ENCODE results near the gene PBXIP1.
"Not testable (repeated sequence)": the region's sequence is repeated elsewhere in the genome, so short reads cannot be mapped to it uniquely, and the experiment has no call there.

The PBXIP1 gene, protein sequence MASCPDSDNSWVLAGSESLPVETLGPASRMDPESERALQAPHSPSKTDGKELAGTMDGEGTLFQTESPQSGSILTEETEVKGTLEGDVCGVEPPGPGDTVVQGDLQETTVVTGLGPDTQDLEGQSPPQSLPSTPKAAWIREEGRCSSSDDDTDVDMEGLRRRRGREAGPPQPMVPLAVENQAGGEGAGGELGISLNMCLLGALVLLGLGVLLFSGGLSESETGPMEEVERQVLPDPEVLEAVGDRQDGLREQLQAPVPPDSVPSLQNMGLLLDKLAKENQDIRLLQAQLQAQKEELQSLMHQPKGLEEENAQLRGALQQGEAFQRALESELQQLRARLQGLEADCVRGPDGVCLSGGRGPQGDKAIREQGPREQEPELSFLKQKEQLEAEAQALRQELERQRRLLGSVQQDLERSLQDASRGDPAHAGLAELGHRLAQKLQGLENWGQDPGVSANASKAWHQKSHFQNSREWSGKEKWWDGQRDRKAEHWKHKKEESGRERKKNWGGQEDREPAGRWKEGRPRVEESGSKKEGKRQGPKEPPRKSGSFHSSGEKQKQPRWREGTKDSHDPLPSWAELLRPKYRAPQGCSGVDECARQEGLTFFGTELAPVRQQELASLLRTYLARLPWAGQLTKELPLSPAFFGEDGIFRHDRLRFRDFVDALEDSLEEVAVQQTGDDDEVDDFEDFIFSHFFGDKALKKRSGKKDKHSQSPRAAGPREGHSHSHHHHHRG

DNA sequence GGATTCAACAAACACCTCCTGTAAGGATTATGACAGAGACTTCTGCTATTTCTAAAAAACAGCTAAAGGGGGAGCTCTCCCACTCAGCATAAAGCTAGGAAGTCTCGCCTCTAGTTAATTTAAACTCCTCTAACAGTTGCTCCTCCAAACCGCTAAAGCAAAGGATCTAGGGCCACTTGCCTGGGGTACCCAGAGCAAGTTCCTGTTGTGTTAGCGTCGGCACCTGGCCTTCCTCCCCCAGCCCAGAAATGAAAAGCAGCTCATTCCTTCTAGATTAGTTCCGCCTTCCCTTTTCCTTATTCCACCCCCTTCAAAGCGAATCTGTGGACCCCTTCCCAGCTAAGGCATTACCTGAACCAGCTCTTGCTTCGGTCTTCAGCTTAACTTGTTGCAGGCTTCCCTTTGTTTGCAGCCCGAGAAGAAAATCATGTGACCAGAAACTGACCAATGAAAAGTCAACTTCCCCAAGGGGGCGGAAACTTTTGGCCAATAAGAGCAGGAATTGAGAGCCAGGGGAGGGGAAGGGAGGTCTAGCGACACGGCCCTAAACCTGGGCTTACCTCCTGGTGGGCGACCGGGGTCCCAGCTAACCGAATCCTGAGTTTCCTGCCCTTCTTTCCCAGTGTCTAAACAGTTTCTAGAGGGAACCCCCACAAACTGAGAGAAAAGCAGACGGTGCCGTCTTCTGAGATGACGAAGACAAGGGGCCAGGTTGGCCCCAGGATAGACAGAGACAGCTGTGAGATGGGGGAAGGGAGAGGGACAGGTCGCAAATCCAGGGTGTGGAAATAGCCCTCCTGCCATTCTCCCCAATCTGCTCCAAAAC lies at the start of gene PBXIP1:
TSS of gene PBXIP1 (minus strand) at position 382 of the 826 bp plus-strand sequence. CDS start 2,378 bp downstream, outside the sequence.
- peak; percentile 71 for DNase-seq

DNA sequence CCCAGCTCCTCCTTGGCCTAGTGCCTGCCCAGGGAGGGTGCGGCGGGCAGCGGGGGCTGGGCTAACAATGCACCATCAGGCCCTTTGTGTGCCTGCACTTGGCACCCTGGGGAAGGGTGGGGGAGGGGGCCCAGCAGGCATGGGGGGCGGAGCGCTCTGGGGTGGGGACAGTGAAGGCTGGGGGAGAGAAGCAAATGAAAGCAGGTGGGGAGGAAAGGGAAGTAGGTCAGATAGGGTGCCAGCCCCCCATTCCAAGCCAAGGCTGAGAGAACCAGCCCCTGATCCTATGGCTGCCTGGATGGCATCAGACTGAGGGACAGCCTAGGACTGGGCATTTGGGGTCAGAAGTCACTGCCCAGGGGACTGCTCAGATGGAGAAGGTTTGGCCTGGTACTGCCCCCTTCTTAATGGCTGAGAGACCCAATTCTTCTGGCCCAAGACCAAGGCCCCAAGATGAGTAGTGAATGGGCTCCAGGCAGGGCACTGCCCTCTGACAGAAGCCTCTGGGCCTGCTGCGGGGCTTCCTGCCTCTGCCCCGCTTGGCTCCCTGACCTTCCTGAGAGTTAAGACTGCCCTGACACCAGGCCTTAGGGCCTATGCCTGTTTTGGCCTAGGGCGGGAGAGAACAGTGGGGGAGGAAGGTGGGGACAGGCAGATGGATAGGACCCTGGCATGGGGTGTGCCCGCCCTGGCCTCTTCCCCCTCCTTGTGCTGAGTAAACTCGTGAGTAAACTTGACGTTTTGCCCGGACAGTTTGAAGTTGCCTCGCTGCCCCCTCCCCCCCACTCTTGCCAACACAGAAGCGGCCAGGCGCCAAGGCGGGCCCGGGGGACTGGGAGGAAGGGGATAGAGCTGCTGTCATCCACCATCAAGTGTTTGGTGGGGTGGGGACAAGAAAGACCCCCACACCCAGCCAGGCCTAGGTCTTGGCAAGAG lies 49.4 kb upstream of the PBXIP1 start:
- no peak for DNase-seq

DNA sequence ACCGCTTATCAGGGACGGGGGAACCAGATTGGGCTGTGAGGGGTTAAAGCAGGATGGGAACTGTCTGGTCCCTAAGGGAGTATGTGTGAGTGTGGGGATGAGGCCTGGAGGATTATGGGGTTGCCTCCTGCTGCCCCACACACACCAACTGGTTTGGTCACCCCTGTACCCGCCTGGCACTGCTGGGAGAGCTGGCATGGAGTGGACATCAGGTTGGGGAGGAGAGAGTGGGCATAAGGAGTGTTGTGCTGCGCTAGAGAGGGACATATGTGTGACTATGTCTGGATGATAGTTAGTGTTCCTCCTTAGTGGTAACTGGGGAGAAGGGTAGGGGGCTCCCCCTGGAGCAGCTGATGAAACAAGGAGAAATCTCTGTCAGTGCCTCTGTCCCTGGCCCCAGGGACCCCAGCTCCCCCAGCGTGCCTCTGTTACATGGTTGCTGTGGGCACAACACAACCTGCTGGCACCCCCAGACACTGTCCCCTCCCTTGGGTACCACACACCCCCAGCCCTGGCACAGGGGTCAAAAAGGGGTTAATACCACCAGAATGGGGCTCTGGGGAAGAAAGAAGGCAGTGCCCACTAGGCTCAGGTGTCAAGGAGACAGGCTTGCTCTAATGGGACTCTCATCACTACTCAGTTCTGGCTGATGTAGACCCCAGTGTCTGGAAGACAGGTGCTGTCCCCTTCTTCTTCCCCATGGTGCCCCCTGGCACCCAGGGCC lies 48.6 kb upstream of the PBXIP1 start:
- no peak for DNase-seq

DNA sequence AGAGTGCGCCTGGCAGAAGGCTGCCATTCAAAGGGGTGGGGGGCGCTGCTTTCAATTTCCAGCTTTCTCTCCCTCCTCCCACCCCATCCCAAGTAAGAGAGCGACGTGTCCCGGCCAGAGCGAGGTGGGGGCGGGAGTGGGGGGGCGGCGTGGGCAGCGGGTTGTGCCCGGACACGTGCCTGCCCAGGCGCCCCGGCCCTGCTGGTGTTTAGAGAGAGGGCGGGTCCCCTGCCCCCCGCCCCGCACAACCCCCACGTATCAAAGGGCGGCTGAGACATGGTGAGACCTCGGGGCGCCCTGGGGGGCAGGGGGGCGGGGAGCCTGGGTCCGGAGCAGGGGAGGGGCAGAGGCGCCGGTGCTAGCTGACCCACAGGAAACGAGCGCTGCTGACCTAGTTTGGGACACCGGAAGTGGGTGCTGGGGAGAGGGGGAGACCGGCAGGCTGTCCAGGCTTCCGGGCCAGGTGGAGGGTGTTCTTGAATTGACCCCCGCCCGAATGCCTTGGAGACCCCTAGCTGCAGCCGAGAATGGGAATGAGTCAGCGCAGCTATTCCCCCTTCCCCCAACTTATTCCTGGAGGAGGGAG lies 48.0 kb upstream of the PBXIP1 start:
- DNase-seq = no peak

DNA sequence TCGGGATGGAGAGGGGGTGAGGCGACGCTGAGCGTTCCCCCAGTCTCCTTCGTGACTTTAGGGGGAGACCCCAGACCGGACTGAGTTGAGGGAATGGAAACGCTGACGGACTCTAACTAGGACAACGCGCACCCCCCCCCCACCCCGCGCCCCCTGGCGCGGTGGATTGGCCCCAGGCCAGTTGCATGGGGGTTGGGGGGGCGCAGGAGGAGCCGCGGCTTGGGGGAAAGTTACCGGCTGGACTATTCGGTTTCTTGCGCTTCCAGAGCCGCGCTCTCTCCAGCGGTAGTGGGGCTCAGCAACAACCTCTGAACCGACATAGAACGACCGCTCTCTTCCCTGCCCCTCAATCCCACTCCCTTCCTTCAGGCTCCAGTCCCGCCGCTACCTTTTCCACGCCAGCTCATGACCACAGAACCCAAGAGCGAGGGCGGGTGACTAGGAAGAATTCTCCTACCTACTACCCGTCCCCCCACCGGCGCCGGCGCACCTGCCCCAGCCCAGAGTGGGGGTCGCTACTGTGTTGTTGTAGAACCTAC lies 47.4 kb upstream of the PBXIP1 start:
- no peak for DNase-seq

DNA sequence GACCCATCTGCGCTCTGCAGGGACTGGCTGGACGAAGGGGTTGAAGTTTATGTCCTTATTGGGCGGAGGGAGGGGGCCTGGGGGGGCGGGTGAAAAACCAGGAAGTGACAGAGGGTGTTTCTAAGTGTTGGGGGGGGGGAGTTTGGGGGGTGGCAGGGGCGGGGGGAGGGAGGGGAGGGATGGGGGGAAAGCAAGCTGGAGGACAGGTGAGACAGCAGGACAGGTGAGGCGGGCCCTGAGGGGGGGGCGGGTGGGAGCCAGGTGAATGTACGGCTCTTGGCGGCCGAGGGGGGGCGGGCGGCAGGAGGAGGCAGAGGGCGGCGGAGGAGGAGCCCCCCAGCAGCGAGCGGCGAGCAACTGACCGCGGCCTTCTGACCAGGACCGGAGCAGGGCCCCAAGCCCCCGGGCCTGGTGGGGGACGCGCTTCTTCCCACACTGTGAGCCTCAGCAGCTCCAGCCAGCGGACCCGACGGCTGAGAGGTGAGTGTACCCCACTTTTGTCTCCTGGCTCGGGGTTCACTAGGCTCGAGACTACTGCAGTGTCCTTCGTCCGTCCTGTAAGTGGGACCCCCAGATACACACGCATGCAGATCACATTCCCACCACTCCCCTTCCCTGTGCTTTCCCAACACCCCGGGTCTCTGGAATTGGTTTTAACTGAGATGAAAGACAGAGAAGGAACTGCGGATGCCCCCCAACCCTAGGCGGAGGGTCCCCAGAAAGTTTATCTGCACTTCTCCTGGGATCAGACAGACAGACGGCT lies 46.7 kb upstream of the PBXIP1 start, which contains the start of gene ZBTB7B:
TSS of gene ZBTB7B (plus strand) at position 339 of the 763 bp plus-strand sequence. CDS start 11,859 bp downstream, outside the sequence.
- no peak for DNase-seq

DNA sequence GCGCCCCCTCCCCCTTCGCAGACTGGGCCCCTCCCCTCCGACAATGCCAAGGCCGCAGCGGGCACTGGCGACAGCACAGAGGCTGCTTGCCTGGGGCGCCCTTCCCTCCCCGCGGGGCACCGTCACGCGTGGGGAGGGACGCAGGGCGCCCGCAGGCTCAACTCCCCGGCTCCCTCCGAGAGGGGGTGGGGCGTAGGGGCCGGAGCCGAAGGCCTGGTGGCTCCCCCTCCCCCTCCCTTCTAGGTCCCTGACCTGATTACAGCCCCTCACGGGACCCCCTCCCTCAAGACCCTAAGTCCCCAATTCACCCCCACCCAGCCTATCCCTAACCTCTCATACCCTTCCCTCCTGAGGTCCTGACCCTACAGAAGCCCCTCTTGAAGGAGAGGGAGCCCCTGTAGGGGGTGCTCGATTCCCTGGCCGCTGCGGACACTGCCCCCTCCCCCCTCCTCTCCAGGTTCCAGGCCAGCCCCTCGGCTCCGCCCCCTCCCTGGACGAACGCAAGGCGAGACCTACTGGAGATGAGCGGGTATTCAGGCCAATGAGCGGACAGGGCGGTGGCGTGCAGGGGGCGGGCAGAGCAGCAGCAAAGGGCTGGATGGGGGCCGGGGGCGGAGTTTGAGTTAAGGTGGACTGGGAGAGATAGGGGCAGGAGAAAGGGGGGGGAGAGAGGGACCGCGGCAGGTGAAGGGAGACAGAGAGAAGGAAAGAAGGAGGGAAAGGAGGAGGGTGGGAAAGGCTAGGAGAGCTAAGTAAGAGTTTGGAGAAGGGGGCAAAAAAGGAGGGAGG lies 46.0 kb upstream of the PBXIP1 start:
- DNase-seq = peak; percentile 96

DNA sequence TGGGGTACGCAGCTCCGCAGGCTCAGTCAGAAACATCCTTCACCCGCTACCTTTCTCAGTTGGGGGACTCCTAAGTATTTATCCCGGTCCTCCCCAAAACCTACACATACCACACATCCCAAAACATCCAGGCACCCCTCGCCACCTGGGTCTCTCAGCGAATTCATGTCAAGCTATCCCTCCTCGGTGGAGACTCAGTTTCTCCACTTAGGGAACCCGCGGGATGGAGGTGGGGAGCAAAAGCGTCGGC lies 45.5 kb upstream of the PBXIP1 start:
- no peak for DNase-seq

DNA sequence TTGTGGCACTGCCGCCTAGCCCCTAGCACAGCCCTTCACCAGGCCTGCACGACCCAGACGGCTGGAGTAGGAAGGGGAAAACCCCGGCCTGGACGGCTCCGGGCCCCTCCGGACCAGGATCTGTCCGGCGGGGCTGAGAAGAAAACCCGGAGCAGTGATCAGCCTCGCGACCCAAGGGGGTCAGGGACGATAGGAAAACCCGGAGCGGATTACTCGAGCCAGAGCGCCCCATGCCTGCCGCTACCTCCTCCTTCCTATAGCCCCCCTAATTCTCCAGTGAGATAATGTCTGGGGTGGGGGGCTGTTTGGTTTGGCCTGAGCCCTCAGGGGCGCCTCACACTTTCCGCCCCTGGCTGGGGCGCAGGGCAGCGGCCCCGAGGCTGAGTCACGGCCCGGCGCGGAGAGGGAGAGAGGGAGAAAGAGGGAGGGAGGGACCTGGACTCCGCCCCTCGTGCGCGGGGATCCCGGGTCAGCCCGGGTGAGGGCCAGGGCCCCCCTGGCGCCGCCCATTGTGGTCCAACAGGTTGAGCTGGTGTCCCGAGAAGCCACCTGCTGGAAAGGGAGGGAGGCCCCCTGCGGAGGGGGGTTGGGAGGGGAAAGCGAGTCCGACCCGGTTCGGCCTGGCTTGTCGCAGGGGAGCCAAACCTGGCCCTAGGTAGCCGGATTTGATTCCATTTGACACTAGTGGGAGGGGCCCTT lies 45.0 kb upstream of the PBXIP1 start:
- DNase-seq = peak; percentile 75

DNA sequence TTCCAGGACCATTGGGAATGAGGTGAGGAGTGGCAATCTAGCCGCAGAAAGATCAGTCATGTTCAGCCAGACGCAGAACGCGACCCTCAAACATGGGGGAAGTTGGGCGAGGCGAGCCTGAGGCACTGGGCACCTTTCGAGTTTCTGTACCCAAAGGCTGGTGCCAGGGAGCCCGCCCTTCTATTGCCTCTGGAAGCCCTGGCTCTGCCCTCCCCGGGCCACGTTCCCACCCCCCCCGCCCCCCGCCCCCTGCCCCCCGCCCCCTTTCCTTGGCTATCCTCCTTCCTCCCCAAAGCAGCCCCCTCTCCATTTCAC lies 44.5 kb upstream of the PBXIP1 start:
- DNase-seq = no peak

DNA sequence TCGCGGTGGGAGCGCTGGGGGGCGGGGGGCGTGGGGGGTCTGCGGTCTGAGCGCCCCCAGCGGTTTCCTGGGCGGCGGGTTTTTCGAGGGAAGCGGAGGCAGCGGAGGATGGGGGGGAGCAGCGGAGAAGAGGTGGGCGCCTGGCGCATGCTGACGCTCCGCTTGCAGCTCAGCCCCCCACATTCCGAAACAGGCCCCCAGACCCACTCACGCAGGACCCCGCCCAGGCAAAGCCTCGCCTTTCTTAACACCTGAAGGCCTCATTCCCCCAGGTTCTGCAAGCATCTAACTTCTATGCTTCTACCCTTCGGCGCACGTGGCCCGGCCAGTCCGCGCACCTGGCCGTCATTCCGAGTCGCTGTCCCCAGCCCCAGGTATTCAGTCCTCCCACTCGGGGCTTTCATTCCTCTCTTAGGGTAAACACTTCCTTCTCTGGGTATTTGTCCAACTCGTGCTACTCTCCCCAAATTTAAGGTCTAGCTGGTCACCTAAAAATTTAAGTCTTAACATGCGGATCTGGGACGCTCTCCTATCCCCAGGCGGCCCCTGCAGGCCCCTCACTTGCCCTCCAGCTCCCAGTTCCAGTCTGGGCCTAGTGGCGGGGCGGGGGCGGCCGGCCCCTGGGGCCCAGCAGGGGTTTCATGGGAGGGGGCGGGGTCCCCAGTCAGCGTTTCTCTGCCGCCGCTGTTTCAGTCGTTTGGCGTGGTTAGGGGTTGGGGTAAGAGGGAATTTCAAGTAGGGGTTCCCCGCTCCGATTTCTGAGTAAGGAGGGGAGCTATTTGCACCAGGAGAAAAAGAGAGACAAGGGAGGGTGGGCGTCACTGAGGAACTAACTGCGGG lies 43.9 kb upstream of the PBXIP1 start:
- DNase-seq = peak; percentile 61

DNA sequence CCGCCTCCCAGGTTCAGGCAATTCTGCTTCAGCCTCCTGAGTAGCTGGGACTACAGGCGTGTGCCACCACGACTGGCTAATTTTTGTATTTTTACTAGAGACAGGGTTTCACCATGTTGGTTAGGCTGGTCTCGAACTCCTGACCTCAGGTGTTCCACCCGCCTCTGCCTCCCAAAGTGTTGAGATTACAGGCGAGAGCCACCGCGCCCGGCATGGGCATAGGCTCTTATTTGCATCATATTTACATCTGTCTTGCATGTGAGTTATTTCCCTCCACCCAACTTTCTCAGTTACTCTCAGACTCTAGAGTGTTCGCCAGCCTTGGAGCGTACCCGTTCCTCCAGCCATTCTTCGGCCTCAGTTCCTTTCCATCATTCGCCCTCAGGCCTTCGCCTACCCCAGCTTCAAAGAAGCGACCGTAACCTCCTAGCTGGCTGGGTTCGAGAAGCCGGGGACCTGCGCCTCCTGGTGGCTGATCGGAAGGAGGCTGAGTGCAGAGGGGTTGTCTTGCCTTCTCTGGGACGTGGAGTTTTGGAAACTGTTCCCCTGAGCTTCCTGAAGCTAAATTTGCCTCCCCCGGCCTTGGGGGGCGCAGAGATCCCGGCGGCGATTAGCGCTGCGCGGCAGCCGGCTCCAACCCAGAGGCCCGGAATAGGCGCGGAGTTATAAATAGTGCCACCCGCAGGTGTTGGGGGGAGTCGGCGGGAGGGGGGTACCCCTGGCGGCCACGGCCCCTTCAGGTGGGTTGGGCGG lies 43.1 kb upstream of the PBXIP1 start:
- DNase-seq = peak; percentile 71

DNA sequence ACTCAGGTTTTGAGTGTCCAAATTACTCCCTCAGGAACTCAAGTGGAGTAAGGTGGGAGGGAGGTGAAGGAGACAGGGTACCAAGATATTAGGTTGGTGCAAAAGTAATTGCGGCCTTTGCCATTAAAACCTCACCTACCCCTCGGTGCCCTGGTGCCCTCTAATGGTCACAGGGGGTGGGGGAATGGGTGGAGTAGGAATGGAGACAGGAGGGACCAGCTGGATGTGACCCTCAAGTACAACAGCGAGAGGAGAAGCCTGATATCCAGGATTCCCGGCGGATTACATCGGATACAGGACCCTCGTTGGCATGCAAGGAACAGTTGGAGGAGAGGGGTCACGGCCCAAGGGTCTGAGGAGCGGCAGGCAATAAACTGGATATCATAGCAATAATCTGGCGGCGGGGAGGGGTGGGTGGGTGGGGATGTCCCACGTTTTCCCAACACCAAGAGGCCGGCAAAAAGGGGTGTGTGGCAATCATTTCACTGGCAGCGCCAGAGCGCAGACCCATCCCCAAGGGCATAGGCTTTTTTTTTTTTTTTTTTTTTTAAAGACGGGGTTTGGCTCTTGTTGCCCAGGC lies 42.4 kb upstream of the PBXIP1 start:
- no peak for DNase-seq

DNA sequence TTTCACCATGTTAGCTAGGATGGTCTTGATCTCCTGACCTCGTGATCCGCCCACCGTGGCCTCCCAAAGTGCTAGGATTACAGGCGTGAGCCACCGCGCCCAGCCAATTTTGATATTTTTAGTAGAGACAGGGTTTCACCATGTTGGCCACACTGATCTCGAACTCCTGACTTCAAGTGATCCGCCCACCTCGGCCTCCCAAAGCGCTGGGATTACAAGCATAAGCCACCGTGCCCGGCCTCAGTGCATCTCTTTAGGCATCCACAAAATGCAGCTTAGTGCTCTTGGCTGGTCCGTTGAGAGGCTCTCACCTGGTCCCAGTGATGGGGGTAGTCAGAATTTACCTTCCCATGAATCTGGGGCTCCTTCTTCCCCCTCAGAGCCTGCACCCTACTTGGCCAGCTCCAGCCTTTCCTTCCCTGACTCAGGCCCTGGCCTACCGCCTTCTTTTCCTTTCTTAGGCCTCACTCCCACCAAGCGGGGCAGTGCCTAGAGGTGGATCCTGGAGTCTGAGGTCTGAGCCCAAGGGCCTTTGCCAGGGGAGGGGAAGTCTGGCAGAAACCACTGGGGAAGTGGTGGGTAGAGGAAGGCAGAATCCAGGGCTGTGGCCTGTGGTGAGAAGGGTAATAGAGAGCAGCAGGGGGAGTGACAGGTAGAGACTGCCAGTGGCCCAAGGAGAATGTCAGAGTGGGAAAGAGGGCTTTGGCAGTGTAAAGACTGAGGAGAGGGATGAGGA lies 41.2 kb upstream of the PBXIP1 start:
- no peak for DNase-seq

DNA sequence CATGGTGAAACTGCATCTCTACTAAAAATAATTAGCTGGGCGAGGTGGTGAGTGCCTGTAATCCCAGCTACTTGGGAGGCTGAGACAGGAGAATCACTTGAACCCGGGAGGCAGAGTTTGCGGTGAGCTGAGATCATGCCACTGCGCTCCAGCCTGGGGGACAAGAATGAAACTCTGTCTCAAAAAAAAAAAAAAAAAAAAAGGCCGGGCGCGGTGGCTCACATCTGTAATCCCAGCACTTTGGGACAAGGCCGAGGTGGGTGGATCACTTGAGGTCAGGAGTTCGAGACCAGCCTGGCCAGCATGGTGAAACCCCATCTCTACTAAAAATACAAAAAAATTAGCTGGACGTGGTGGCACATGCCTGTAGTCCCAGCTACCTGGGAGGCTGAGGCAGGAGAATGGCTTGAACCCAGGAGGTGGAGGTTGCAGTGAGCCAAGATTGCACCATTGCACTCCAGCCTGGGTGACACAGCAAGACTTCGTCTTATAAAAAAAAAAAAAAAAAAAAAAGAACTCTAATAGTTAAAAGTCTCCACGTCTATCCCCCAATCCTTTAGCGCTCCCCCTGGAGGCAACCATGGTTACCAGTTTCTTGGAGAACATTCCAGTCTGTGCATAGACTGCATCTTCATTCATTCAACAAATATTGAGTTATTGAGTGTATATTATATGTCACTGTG lies 39.5 kb upstream of the PBXIP1 start:
- not testable (repeated sequence) for DNase-seq
